Stimulated activated CD4-positive, alpha-beta T cell treated with anti-CD3 and anti-CD28 coated beads, TNF-alpha, amount 100 ng/mL, for 48 hours (primary cell): Measurements from ENCODE around the gene COA3.
A peak's percentile ranks its signal among the peaks of the same experiment; 100 is the strongest.
"Not testable (repeated sequence)": the region's sequence is repeated elsewhere in the genome, so short reads cannot be mapped to it uniquely, and the experiment has no call there.

Source experiments
- DNase-seq, 3 donors: peaks; one replicate each; pipeline ENCODE4 v3.0.0-alpha.2; 2020; ENCODE audit warnings: low read depth in 3 of 3

COA3 gene

DNA sequence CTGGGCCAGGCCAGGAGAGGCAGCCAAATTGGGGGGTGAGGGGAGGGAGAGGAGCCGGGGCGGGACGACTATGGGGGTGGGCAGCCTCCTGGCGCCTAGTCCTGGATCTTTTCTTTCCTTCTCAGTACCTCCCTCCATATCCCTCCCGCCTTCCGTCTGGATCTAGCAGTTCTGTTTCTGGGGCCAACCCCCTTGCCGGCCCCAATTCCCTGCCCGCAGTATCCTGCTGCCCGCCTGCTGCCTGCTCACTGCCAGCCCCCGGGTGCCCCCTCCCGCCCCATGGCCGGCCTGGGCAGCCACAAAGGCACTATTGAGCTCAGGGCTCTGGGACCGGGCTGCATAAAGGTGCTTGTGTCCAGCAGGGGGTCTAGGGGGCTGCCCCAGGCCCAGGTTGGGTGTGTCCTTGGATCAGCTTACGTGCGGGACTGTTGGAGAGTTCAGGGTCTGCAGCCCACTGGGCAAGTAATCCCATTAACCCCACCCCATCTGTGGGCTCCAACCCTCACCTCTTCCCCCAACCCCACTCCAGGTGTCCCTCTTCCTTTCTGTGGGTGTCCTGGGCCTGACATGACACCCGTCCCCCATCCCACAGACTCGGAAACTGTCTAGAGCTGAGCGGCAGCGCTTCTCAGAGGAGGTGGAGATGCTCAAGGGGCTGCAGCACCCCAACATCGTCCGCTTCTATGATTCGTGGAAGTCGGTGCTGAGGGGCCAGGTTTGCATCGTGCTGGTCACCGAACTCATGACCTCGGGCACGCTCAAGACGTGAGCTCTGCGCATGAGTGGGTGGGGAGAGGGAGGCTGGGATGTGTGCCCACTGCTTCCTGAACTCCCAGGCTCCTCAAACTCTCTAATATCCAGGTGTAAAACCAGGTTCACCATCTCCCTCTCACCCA, 16.1 kb downstream of the COA3 start:
- no peak for DNase-seq

DNA sequence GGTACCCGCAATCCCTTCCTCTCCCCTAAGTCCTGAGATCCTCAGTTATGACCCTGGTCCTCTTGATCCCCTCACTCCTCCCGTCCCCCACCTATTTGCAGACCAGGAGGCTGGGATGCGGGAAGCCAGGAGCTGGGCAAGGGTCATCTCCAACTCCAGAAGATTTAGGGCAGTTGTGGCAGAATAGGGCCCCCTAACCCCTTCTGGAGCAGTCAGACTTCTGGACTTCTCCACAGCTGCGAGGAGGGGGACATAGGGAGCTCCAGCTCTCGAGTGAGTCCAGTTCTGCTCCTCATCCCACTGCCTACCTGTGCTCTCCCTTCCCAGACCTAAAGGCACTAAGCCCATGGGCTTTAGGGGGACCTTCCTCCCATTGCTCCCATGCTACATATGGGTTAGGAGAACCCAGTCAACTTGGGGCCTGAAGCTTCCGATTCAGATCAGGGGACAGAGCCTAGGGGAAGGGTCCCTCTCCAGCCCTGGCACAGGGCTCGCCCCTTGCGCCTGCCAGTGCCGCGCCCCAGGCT, 16.8 kb downstream of the COA3 start:
- no peak for DNase-seq

DNA sequence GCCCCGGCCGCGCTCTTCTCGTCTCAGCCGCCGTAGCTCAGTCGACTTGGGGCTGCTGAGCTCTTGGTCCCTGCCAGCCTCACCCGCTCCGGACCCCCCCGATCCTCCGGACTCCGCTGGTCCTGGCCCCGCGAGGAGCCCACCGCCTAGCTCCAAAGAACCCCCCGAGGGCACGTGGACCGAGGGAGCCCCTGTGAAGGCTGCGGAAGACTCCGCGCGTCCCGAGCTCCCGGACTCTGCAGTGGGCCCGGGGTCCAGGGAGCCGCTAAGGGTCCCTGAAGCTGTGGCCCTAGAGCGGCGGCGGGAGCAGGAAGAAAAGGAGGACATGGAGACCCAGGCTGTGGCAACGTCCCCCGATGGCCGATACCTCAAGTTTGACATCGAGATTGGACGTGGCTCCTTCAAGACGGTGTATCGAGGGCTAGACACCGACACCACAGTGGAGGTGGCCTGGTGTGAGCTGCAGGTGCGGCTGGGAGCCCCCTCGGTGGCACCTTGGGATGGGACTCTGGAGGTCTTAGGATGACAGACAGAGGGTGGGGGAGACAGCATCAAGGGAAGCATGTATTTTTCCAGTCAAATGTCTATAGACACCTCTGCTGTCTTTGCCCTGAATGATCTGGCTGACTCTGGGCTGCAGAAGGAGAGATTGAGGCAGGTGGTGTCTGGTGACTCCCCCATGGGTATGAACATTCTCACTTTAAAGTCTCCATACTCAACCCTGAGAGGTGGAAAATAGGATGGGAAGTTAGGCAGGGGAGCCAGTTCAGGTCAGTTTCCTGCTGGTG, 17.5 kb downstream of the COA3 start:
- no peak for DNase-seq

DNA sequence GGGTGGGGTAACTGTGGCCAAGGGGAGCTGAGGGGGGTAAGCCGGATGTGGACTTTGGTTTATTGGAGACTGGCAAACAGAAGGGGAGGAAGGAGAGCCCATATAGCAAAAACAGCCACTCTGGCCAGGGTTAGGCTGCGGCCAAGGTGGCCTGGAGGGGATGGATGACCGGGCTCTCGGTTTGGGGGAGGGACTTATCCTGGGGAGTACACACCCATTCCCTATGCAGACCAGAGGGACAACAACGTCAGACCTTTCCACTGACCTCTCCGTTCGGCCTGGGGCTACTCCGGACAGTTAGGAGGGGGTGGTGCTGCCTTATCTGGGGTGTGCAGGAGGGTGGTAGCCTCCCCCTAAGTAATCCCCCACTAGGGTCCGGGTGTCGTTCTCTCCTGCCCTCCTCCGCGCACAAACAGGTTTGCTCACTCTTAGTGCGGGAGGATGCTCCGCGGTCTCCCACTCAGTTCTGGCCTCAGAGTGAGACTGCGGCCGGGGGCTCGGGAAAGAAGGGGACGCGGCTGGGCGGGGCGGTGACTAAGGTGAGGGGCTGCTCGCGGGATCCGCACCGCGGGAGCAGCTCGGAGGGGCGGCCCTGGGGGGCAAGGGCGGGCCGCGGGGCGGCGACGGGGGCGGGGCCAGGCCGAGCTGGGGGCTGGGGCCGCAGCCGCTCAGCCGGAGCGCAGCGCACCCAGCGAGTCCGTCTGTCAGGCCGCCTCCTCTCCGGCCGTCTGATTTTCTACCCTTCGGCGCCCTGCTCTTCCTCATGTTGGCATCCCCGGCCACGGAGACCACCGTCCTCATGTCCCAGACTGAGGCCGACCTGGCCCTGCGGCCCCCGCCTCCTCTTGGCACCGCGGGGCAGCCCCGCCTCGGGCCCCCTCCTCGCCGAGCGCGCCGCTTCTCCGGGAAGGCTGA, 18.3 kb downstream of the COA3 start, which contains the start of gene WNK4:
TSS of gene WNK4 (plus strand) at position 675 of the 915 bp plus-strand sequence. CDS start at position 764, 89 bp downstream.
- DNase-seq: no peak

DNA sequence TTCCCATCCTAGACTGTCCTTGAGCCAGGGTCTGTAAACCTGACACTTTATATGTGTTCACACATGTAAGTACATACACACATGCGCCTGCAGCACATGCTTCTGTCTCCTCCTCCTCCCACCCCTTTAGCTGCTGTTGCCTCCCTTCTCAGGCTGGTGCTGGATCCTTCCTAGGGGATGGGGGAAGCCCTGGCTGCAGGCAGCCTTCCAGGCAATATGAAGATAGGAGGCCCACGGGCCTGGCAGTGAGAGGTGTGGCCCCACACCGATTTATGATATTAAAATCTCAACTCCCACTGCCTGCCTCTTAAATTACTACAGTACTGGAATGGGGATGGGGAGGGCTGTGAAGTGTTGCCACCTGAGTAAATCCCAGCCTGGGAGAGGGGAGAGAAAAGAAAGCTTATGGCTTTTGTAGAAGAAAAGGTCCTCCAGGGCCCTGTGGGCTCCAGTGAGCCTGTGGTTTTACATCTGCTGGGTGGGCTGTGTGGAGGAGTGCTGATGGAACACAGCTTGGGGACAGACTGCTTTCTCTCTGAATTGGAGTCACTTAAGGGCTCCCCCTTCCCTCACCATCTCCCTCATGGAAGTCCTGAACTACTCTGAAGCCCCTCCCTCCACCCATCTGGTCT, 19.1 kb downstream of the COA3 start:
- no peak for DNase-seq

DNA sequence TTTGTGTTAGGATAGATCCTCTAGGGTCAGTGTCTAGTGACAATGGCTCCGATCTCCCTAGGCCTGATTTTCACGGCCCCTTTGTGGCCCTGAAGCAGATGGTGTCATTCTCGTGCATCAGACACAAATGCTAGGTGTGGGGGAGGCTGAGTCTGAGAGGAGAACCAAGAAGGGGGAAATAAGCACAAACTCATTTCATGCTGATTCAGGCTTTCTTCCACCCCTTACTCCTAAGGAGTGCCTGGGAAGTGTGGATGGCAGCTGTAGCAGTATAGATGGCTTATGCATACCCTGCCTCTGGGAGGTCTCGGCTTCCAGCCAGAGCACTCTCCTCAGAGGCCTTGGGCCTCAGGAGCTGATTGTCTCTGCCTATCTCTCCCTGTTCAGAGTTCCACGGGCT, 19.9 kb downstream of the COA3 start:
- no peak for DNase-seq

DNA sequence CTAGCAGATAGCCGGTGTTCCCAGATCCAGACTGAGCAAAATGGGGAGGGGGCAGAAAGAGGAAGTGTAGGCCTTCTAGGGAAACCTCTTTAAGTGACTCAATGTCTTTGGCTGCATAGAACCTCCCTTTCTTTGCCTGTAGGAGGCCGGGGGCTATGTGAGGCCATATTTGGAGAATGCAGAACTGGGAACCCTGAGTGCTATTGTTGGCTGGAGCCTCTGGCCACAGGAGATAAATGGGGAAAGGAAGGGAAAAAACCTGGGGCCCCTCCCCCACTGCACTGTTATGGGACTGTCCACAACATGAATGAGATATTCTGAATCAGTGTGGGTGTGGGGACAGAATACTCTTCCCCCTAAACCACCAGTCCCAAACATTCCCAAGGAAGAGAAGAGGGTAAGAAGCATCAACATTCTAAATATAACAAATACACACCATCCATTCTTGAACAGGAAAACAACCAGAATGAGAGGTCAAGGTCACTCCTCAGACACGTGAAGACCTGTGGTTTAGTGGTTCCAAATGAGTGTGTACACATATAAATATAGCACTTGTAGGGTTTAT, 22.9 kb downstream of the COA3 start:
- no peak for DNase-seq

DNA sequence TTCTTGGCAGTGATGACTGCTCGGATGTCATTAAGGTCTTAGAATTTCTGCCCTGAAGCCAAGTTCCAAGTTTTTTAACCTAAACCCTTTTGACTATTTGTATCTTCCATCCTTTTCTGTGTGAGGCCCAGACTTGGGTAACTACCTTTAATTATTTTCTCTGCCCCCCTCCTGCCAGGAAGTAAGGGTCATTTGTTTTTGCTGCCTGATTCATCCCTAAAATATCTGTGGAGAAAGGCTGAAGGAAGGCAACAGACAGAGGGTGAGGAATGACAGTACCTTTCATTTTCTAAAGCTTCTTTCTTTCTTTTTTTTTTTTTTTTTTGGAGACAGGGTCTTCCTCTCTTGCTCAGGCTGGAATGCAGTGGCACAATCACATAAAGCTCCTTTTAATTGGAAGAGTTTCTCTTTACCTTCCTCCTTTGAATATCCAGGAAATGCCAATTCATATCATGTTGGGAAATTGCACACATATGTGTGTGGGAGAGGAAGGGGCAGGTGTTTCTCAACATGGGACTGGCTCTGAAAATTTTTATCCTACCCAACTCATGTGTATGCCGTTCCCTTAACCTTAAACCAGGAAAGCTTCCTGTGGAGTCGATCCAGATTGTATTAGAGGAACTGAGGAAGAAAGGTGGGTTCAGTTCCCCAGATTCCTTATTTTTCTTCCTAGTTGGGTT, 24.3 kb downstream of the COA3 start:
- DNase-seq: no peak

DNA sequence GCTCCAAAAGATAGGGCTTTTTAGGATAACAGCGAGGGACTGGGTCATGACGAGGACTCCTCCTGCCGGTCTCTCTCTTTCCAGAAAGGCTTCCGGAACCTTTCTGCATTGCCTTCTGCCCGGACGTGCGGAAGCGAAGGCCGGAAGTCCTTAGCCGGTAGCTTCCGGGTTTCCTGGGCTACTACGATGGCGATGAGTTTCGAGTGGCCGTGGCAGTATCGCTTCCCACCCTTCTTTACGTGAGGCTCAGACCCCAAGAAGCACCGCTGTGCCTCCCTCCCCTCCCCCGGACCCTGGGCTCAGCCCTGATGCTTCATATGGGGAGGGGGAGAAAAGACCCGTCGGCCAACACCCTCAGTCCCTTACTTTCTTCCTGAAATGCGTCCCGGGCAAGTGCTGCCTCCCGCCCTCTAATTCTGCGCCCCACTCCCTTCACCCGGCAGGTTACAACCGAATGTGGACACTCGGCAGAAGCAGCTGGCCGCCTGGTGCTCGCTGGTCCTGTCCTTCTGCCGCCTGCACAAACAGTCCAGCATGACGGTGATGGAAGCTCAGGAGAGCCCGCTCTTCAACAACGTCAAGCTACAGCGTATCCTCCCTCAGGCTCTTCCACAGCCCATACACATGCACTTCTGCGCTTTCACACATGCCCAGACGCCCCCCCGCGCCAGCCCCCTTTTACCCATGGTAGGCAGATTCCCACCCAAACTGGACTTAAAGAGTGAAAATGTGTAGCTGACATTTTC, 25.0 kb downstream of the COA3 start, which contains the start of gene VPS25:
TSS of gene VPS25 (plus strand) at position 160 of the 746 bp plus-strand sequence. CDS start at position 187, 27 bp downstream.
- peak; percentile 52 to 67 (median 63) for DNase-seq

DNA sequence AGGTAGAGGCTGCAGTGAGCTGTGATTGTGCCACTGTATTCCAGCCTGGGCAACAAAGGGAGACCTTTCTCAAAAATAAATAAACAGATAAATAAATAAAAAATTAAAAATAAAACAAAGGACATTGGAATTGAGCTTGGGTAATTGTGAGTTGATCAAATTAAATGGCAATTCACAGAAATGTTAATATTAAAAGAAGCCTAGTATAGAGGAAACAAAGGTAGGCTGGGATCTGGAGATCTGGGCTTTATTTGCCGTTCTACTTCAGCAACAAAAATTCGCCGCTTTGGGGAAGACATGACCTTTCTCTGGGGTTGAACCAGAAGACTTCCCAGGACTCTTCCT, 25.6 kb downstream of the COA3 start:
- no peak for DNase-seq

DNA sequence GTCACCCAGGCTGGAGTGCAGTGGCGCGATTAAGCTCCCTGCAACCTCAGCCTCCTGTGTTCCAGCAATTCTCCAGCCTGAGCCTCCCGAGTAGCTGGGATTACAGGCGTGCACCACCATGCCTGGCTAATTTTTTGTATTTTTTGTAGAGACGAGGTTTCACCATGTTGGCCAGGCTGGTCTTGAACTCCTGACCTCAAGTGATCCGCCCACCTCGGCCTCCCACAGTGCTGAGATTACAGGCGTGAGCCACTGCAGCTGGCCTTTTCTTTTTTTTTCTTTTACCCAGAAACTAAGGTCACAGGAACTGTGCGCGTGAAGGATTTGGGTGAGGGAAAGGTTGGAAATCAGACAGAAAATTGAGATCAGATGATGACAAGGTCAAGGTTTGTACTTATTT, 28.5 kb downstream of the COA3 start:
- DNase-seq: not testable (repeated sequence)

DNA sequence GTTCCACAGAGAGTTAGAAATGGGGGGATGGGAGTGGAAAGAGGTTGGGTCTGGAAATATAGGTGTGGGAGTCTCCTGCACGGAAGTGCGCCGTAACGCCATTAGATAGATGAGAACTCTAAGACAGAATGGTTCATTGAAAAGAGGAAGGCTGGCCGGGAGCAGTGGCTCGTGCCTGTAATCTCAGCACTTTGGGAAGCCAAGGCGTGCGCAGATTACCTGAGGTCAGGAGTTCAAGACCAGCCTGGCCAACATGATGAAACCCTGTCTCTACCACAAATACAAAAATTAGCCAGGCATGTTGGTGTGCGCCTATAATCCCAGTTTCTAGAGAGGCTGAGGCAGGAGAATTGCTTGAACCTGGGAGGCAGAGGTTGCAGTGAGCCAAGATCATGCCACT, 30.5 kb downstream of the COA3 start:
- DNase-seq: not testable (repeated sequence)

DNA sequence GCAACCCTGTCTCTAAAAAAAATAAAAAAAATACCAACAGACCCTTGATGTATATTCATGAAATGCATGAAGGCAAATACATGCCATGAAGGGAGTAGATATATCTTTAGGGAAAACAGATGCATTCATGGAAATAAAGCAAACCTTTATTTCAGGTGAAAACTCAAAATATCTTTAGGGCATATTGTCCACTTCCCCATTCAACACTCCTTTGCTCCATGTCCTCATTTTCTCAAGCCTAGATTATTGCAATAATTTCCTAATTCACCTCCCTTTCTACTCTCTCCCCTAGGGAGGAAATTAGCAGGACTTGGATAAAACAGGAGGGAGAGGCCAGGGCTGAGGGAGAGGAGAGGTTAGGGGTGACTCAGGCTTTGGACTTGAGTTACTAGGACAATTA, 31.0 kb downstream of the COA3 start:
- no peak for DNase-seq

DNA sequence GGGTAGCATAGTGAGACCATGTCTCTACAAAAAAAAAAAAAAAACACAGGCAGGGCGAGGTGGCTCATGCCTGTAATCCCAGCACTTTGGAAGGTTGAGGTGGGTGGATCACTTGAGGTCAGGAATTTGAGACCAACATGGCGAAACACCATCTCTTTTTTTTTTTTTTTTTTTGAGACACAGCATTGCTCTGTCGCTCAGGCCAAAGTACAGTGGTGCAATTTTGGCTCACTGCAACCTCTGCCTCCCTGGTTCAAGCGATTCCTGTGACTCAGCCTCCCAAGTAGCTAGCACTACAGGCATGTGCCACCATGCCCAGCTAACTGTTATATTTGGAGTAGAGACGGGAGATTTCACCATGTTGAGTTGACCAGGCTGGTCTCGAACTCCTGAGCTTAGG, 32.4 kb downstream of the COA3 start:
- DNase-seq: no peak

DNA sequence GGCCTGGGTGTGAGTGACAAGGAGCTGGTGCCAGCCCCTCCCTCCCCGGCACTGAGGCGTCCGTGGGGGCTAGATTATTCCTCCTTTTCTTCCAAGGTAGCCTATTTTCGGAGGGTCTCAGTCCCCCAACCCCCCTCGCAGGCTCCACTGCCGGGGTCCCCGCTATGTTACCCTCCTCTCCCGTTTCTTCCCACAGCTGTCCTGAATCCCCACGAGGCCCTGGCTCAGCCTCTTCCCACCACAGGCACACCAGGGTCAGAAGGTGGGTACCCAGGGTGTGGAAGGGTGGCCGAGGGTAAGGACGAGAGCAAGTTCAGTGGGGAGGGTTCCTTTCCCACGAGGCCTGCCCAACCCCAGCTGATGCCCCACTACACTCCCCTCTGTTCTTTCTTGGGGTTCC, 36.9 kb downstream of the COA3 start:
- no peak for DNase-seq

DNA sequence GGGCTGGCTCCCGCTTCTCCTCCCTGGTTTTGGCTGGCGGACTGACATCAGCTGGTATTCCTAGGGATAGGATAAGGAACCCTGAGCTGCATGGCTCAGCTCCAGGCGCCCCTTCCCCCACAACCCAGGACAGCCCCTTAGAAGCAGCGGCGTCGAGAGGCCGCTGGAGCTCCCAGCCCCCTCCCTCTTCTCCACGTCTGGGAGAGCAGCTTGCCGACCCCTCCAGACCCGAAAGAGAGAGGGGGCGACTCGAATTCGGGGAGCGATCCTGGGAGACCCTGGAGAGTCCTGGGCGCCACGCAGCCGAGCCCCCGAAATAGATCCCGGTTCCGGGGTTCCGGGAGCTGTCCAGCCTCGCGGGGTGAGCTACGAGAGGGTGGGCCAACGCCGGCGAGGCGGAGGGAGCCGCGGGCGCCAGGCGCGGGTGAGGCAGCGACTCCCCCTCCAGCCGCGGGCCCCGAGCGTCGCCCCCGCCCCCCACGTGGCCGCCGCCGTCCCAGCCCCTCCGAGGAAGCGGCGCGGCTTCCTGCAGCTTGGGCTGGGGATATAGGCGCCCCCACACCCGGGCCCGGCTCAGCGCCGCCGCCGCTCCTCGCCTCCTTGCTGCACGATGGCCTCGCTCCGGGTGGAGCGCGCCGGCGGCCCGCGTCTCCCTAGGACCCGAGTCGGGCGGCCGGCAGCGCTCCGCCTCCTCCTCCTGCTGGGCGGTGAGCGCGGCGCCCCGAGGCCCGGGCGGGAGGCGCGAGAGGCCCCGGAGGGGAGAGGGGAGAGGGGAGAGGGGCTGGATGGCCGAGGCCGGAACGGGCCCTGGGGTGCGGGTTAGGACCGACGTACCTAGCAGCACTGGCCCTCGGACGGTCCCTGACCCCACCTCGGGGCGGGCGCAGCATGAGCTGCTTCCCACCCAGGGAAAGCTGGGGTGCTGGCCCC, 37.6 kb downstream of the COA3 start, which contains the start of gene RAMP2:
TSS of gene RAMP2 (plus strand) at position 576 of the 930 bp plus-strand sequence. CDS start at position 611, 35 bp downstream.
- DNase-seq: no peak

DNA sequence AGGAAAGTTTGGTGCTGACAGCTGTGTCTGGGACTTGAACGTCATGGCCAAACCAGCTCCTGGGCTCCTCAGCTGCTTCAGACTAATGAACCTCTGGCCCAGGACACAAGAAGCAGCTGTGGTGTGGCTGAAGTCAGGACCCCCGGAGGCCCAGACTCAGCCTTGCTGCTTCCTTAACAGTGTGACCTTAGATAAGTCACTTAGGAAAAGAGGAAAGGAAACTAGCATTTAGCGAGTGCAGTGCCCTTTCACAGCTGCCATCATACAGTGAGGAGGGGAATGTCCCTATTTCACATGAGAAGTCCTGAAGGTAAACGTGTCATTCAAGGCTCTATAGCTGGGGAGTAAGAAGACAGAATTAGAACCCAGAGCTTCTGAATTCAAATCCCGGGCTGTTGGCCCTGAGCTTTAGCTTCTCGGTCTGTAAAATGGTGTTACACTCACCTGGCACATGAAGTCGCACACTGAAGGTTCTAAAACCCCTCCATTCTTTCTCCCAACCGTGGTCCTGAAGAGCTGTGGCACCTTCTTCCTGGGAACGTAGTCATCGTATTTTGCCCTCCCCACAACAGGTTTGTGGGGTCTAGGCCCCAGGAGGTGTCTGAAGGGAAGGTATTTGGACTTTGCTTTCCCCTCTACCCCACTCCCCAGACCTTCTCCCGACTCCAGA, 38.4 kb downstream of the COA3 start:
- DNase-seq: no peak

DNA sequence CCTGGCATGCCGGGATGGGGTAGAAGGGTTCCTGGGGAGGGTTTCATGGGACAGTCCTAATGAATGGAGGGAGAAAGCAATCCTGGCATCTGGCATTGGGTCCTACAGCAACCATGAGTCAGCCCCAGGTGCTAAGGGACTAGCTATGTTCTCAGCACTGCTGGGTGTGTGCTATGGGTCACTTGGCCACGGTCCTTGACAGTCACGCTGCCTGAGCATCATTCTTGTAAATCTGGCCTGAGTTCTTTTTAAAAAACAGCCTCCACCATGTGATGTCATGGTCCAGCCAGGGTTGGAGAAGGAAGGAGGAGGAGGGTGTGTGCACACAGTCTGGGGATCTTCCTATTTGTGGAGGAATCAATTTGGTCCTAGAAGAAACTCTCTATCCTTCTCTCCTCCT, 43.7 kb downstream of the COA3 start:
- no peak for DNase-seq
